IMR-90 (cell line): ENCODE results near the gene TMEM63B. TPM values are rescaled to one million over a fixed set of nuclear protein-coding genes. Genes with fewer than 3 reads are reported as not detected.
A peak's percentile ranks its signal among the peaks of the same experiment; 100 is the strongest.

Source experiments
- ATAC-seq: fragments of 200-7000 bp; cut with Tn5 transposase; 2 replicates; pipeline ENCODE4 v1.9.1; 2020; ENCODE audit warnings: low read depth, mild to moderate bottlenecking, moderate library complexity
- BruUV-seq: library from RNA; stranded (reverse); fragments of 400-500 nt; replicated peaks from 2 replicates; lab custom pipeline; 2021; lab: Mats Ljungman, UMichigan
- CTCF ChIA-PET: fragments of 300-600 bp; formaldehyde crosslinking; extraction: SDS; loops from one replicate; lab custom pipeline; 2021; ENCODE audit warnings: antibody characterized with exemption; lab: Yijun Ruan, JAX
- POLR2A ChIA-PET: fragments of 300-600 bp; sonication (Branson Sonifier 250); formaldehyde crosslinking; loops from one replicate; lab custom pipeline; 2022; ENCODE audit warnings: antibody characterized with exemption; ENCODE audit not compliant: unreplicated experiment; lab: Charles Lee
- DNase-seq: peaks from one replicate; pipeline ENCODE4 v3.0.0; 2013
- H2AFZ ChIP-seq: replicated peaks from 2 replicates; pipeline ENCODE3; 2013; ENCODE audit warnings: low read length, mild to moderate bottlenecking; ENCODE audit not compliant: poor library complexity
- H2AK5ac ChIP-seq: 2 replicates; pipeline ENCODE4 v1.6.1; 2013; ENCODE audit warnings: low read depth, low read length, inconsistent platforms
- H2AK9ac ChIP-seq: replicated peaks from 2 replicates; pipeline ENCODE3; 2013; ENCODE audit warnings: mild to moderate bottlenecking, low read depth, low read length, moderate library complexity; ENCODE audit not compliant: poor library complexity
- H2BK120ac ChIP-seq: 2 replicates; pipeline ENCODE4 v1.6.1; 2013; ENCODE audit warnings: low read depth, low read length, inconsistent platforms
- H2BK15ac ChIP-seq: 3 replicates; pipeline ENCODE4 v1.6.1; 2013; ENCODE audit warnings: low read depth, low read length, inconsistent platforms
- H2BK20ac ChIP-seq: 2 replicates; pipeline ENCODE4 v1.6.1; 2013; ENCODE audit warnings: low read depth, mild to moderate bottlenecking, inconsistent platforms, low read length, moderate library complexity
- H2BK5ac ChIP-seq: 2 replicates; pipeline ENCODE4 v1.6.1; 2013; ENCODE audit warnings: mild to moderate bottlenecking, low read depth, low read length, inconsistent platforms; ENCODE audit not compliant: poor library complexity, severe bottlenecking
- H3K14ac ChIP-seq: replicated peaks from 2 replicates; pipeline ENCODE4 v1.6.1; 2013; ENCODE audit warnings: low read depth, low read length, inconsistent platforms
- H3K18ac ChIP-seq: 2 replicates; pipeline ENCODE4 v1.6.1; 2013; ENCODE audit warnings: low read depth, low read length, control low read depth
- H3K23ac ChIP-seq: 2 replicates; pipeline ENCODE4 v1.6.1; 2013; ENCODE audit warnings: low read depth, low read length, inconsistent platforms
- H3K27ac ChIP-seq: 2 replicates; pipeline ENCODE4 v1.5.1; 2013; ENCODE audit warnings: mild to moderate bottlenecking, control low read depth, low read length; ENCODE audit not compliant: insufficient read depth
- H3K27me3 ChIP-seq: 2 replicates; pipeline ENCODE4 v1.6.1; 2013; ENCODE audit warnings: low read length; ENCODE audit not compliant: control insufficient read depth, insufficient read depth
- H3K36me3 ChIP-seq: 2 replicates; pipeline ENCODE4 v1.6.1; 2013; ENCODE audit warnings: low read length, mixed read lengths; ENCODE audit not compliant: control insufficient read depth, insufficient read depth
- H3K4ac ChIP-seq: 2 replicates; pipeline ENCODE4 v1.6.1; 2013; ENCODE audit warnings: low read depth, low read length, inconsistent platforms
- H3K4me1 ChIP-seq: 2 replicates; pipeline ENCODE4 v1.6.1; 2013; ENCODE audit warnings: low read length, mixed read lengths; ENCODE audit not compliant: control insufficient read depth, insufficient read depth
- H3K4me2 ChIP-seq: 2 replicates; pipeline ENCODE4 v1.6.1; 2013; ENCODE audit warnings: low read depth, mild to moderate bottlenecking, control low read depth, low read length, moderate library complexity
- H3K4me3 ChIP-seq: 2 replicates; pipeline ENCODE4 v1.5.1; 2013; ENCODE audit warnings: low read depth, mild to moderate bottlenecking, control low read depth, low read length, moderate library complexity; ENCODE audit not compliant: insufficient read depth
- H3K56ac ChIP-seq: 2 replicates; pipeline ENCODE4 v1.6.1; 2013; ENCODE audit warnings: low read length, inconsistent platforms; ENCODE audit not compliant: insufficient read depth; ENCODE audit errors: extremely low read depth
- H3K79me1 ChIP-seq, 2 experiments: 2 replicates each; pipeline ENCODE4 v1.6.1; 2013; ENCODE audit warnings: low read length in 2 of 2, inconsistent platforms in 1 of 2, low read depth in 1 of 2
- H3K9ac ChIP-seq: 2 replicates; pipeline ENCODE4 v1.6.1; 2013; ENCODE audit warnings: low read depth, low read length, control low read depth
- H3K9me1 ChIP-seq: 2 replicates; pipeline ENCODE4 v1.6.1; 2013; ENCODE audit warnings: low read length, inconsistent platforms; ENCODE audit not compliant: insufficient read depth
- H3K9me3 ChIP-seq: 2 replicates; pipeline ENCODE4 v1.6.1; 2013; ENCODE audit warnings: low read length; ENCODE audit not compliant: control insufficient read depth, insufficient read depth
- H4K20me1 ChIP-seq: 2 replicates; pipeline ENCODE4 v1.6.1; 2013; ENCODE audit warnings: low read length, inconsistent platforms; ENCODE audit not compliant: insufficient read depth
- H4K5ac ChIP-seq: 2 replicates; pipeline ENCODE4 v1.6.1; 2013; ENCODE audit warnings: mild to moderate bottlenecking, low read depth, low read length, control low read depth
- H4K8ac ChIP-seq, 2 experiments: 2 replicates each; pipeline ENCODE4 v1.6.1; 2013; ENCODE audit warnings: low read depth in 2 of 2, low read length in 2 of 2, control low read depth in 1 of 2, inconsistent platforms in 1 of 2
- H4K91ac ChIP-seq: 2 replicates; pipeline ENCODE4 v1.6.1; 2013; ENCODE audit warnings: low read depth, low read length, inconsistent platforms; ENCODE audit not compliant: insufficient read depth
- FOS ChIP-seq: fragments of 150-350 bp; IDR thresholded peaks from 2 replicates; pipeline ENCODE4 v1.6.1; 2016; ENCODE audit warnings: low read depth, low read length
- MAZ ChIP-seq: IDR thresholded peaks from 2 replicates; pipeline ENCODE4 v1.6.1; 2012; ENCODE audit warnings: low read depth, mild to moderate bottlenecking, low read length, improper control_type of control experiment, moderate library complexity, borderline replicate concordance
- RCOR1 ChIP-seq: IDR thresholded peaks from 2 replicates; pipeline ENCODE4 v1.6.1; 2012; ENCODE audit warnings: mild to moderate bottlenecking, low read length, improper control_type of control experiment; ENCODE audit not compliant: insufficient replicate concordance
- WGBS, 2 experiments: methylation state at CpG; one replicate each; pipeline versions ENCODE4 v1.1.5 to v1.1.7; 2013; ENCODE audit warnings: missing lambda C conversion rate in 2 of 2; ENCODE audit not compliant: insufficient read length in 1 of 2; ENCODE audit errors: extremely low coverage in 2 of 2; 5-methylcytosine and 5-hydroxymethylcytosine counted together
- dilution Hi-C: fragments of 300-500 bp; cut with HindIII; formaldehyde crosslinking; loops from one replicate; pipeline ENCODE4 v1.14.3; 2018; ENCODE audit warnings: low sequenced_read_pairs; ENCODE audit not compliant: unreplicated experiment
- in situ Hi-C: fragments of 300-500 bp; cut with MboI; formaldehyde crosslinking; loops from 3 replicates; pipeline ENCODE4 v1.14.3; 2019; ENCODE audit warnings: low sequenced_read_pairs, inconsistent platforms, mixed read lengths
- intact Hi-C: fragments of 100-400 bp; cut with micrococcal nuclease; formaldehyde crosslinking; loops from 2 replicates; pipeline ENCODE4 v1.10.0; 2022
- polyA plus RNA-seq, 3 experiments: library from polyadenylated mRNA; depleted of rRNA; stranded (reverse); fragments of >200 nt; gene quantifications; 2 replicates each; pipeline ENCODE4 v1.2.3, GENCODE V29; 2012; ENCODE audit warnings: low replicate concordance in 1 of 3
- total RNA-seq: library from RNA; depleted of rRNA; stranded (reverse); fragments of >200 nt; gene quantifications from 2 replicates; pipeline ENCODE4 v1.2.3, GENCODE V29; 2012

The TMEM63B gene
- total and polyA plus RNA-seq, 2 of the 4 experiments (the other 2 are of a cell fraction), result 12.2 to 42.6 TPM

- Histone ChIP-seq H3K79me1 (no peaks in the 10 kb centered on the region), H2AFZ (peak overlapping the region; percentile 3), H3K56ac (no peak overlapping the region), H3K14ac (no peak overlapping the region), H3K36me3 (no peaks in the 10 kb centered on the region), H2BK120ac (no peak overlapping the region), H3K4me2 (no peak overlapping the region), H3K27me3 (peaks cover 26% of the 10 kb centered on the region), H2BK15ac (no peak overlapping the region), H3K9me3 (no peaks in the 10 kb centered on the region), H3K4me1 (no peaks in the 10 kb centered on the region), H3K4me3 (no peak overlapping the region), H2BK20ac (no peak overlapping the region), H3K9me1 (no peaks in the 10 kb centered on the region), H4K91ac (no peak overlapping the region), H3K23ac (no peak overlapping the region), H2AK9ac (no peak overlapping the region), H4K20me1 (no peaks in the 10 kb centered on the region), H2AK5ac (no peak overlapping the region), H3K27ac (no peak overlapping the region), H2BK5ac (no peak overlapping the region), H4K8ac (no peak overlapping the region), H3K9ac (no peak overlapping the region), H3K4ac (no peak overlapping the region), H4K5ac (no peak overlapping the region), H3K18ac (no peak overlapping the region)
- POLR2A ChIA-PET, result interaction anchor here (0.5 kb wide), 1 partner anchor 127 kb away, joined by 3 read pairs; no protein-coding TSS in a partner anchor
- dilution Hi-C loops, result no loop called here
- in situ Hi-C loops, result loop anchor here (10.0 kb wide), 1 partner anchor 173 kb away; no protein-coding TSS in a partner anchor
- peak; percentile 67 for DNase-seq
- no TSS peak for BruUV-seq
- 60% methylated on average over 1 of the region's 8 CpGs; no CpG with 5 or more reads in 1 of the 2 experiments for WGBS, 2 experiments
- intact Hi-C loops, result no loop called here
- ATAC-seq, result peak; percentile 38
- CTCF ChIA-PET, result no interaction called here
- TF ChIP-seq MAZ (peak; percentile 24; the same call in 1 of the 2 replicates), RCOR1 (peak; percentile 59), FOS (no peak)
Measured at GRCh38 chr6:44161997-44162338, 34.6 kb downstream of the TMEM63B start.
